Activated T-helper 1 cell treated with anti-CD3 and anti-CD28 coated beads, Interleukin-12 subunit alpha, Interleukin-12 subunit beta, Interleukin-2, Interleukin-4 antibody, amounts not matched to agents 30 ng/mL and 10 ng/mL and 1 ng/mL, durations not matched to agents 14 hours and 24 hours and 36 hours (primary cell): ENCODE measurements around the gene CST9. TPM values are rescaled to one million over a fixed set of nuclear protein-coding genes. Genes with fewer than 3 reads are reported as not detected.
"Not testable (repeated sequence)": the region's sequence is repeated elsewhere in the genome, so short reads cannot be mapped to it uniquely, and the experiment has no call there.

ENCODE experiments used
- DNase-seq: peaks from one replicate; pipeline ENCODE4 v3.0.0; 2021; ENCODE audit warnings: low spot score
- H3K27ac Mint-ChIP-seq: one replicate; pipeline ENCODE4 v1.8.0; 2021; ENCODE audit warnings: mild to moderate bottlenecking, mixed read lengths
- H3K27me3 Mint-ChIP-seq: one replicate; pipeline ENCODE4 v1.8.0; 2022; ENCODE audit warnings: mild to moderate bottlenecking, moderate library complexity, mixed read lengths; ENCODE audit not compliant: insufficient read depth
- H3K36me3 Mint-ChIP-seq: one replicate; pipeline ENCODE4 v1.8.0; 2021; ENCODE audit warnings: low read depth, mixed read lengths
- H3K4me1 Mint-ChIP-seq: one replicate; pipeline ENCODE4 v1.8.0; 2021; ENCODE audit warnings: low read depth, mixed read lengths
- H3K4me3 Mint-ChIP-seq: one replicate; pipeline ENCODE4 v1.8.0; 2021; ENCODE audit warnings: mild to moderate bottlenecking, moderate library complexity, mixed read lengths
- H3K9me3 Mint-ChIP-seq: one replicate; pipeline ENCODE4 v1.8.0; 2021; ENCODE audit warnings: mixed read lengths
- intact Hi-C: fragments of 100-400 bp; cut with micrococcal nuclease; formaldehyde crosslinking; loops from one replicate; pipeline ENCODE4 v1.15.1; 2024
- total RNA-seq: library from RNA; stranded (reverse); gene quantifications from 2 replicates; pipeline ENCODE4 v1.2.3, GENCODE V29; 2022

The CST9 gene
- total RNA-seq, 1 donor from 2014 or later, result not detected

GRCh38 chr20:23643659-23644058 is 37.9 kb upstream of the CST9 start:
- Mint-ChIP-seq H3K4me3 (no peak overlapping the region), H3K9me3 (no peaks in the 10 kb centered on the region), H3K27me3 (peaks cover 6% of the 10 kb centered on the region), H3K4me1 (no peaks in the 10 kb centered on the region), H3K36me3 (no peaks in the 10 kb centered on the region), H3K27ac (no peak overlapping the region)
- no peak for DNase-seq
- intact Hi-C loops, result no loop called here

GRCh38 chr20:23641936-23642751 is 36.4 kb upstream of the CST9 start:
- Mint-ChIP-seq H3K27me3 (peaks cover 8% of the 10 kb centered on the region), H3K4me1 (no peaks in the 10 kb centered on the region), H3K9me3 (no peaks in the 10 kb centered on the region), H3K4me3 (no peak overlapping the region), H3K36me3 (no peaks in the 10 kb centered on the region), H3K27ac (no peak overlapping the region)
- intact Hi-C loops, result no loop called here
- no peak for DNase-seq

GRCh38 chr20:23640671-23641667 is 35.3 kb upstream of the CST9 start:
- no peak for DNase-seq
- H3K4me3 Mint-ChIP-seq, result no peak overlapping the region
- intact Hi-C loops, result no loop called here
- no peak overlapping the region for H3K27ac Mint-ChIP-seq
- no peaks in the 10 kb centered on the region for H3K36me3 Mint-ChIP-seq
- no peaks in the 10 kb centered on the region for H3K4me1 Mint-ChIP-seq
- no peaks in the 10 kb centered on the region for H3K9me3 Mint-ChIP-seq
- H3K27me3 Mint-ChIP-seq, result peaks cover 18% of the 10 kb centered on the region

- H3K36me3 Mint-ChIP-seq, result no peaks in the 10 kb centered on the region
- no peak overlapping the region for H3K27ac Mint-ChIP-seq
- peaks cover 18% of the 10 kb centered on the region for H3K27me3 Mint-ChIP-seq
- H3K9me3 Mint-ChIP-seq, result no peaks in the 10 kb centered on the region
- no peak overlapping the region for H3K4me3 Mint-ChIP-seq
- intact Hi-C loops, result no loop called here
- no peak for DNase-seq
- no peaks in the 10 kb centered on the region for H3K4me1 Mint-ChIP-seq
Observed at GRCh38 chr20:23640018-23640601, 34.4 kb upstream of the CST9 start.

DNA sequence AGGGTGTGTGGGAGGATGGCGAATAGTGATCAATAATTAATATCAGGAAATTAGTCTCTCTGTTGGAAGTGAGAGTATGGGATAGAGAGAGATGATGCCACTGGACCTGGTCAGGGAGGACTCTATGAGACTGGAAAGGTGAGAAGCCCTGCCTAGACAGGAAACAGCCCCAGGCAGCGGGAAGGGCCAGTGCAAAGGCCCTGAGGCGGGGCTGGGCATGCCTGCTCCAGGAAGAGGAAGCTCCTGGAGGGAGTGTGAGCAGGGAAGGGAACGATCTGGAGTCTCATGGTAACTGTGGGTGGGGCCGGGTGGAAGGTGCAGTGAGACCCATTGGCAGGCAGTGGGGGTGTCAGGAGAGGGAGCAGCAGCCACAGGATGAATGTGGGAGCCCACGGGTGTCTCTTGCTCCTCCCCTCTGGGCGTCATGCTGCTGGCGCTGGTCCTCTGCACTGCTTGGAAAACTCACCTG is 33.8 kb upstream of the CST9 start:
- Mint-ChIP-seq H3K36me3 (no peaks in the 10 kb centered on the region), H3K27me3 (peaks cover 18% of the 10 kb centered on the region), H3K27ac (no peak overlapping the region), H3K4me1 (no peaks in the 10 kb centered on the region), H3K9me3 (no peaks in the 10 kb centered on the region), H3K4me3 (no peak overlapping the region)
- intact Hi-C loops, result no loop called here
- no peak for DNase-seq

- no peaks in the 10 kb centered on the region for H3K9me3 Mint-ChIP-seq
- no peak for DNase-seq
- peaks cover 18% of the 10 kb centered on the region for H3K27me3 Mint-ChIP-seq
- H3K36me3 Mint-ChIP-seq, result no peaks in the 10 kb centered on the region
- H3K4me1 Mint-ChIP-seq, result no peaks in the 10 kb centered on the region
- no peak overlapping the region for H3K4me3 Mint-ChIP-seq
- no peak overlapping the region for H3K27ac Mint-ChIP-seq
- intact Hi-C loops, result no loop called here
Observed at GRCh38 chr20:23638309-23638708, 32.6 kb upstream of the CST9 start.

- no peaks in the 10 kb centered on the region for H3K9me3 Mint-ChIP-seq
- H3K4me3 Mint-ChIP-seq, result peak within 1 kb of the TSS; percentile 63
- no peak for DNase-seq
- no peaks in the 10 kb centered on the region for H3K4me1 Mint-ChIP-seq
- no peak within 1 kb of the TSS for H3K27ac Mint-ChIP-seq
- no peaks in the 10 kb centered on the region for H3K36me3 Mint-ChIP-seq
- intact Hi-C loops, result no loop called here
- H3K27me3 Mint-ChIP-seq, result peaks cover 16% of the 10 kb centered on the region
Observed at GRCh38 chr20:23637282-23638221, 31.8 kb upstream of the CST9 start, which contains the start of gene CST3. Gene CST3 (minus strand): TSS chr20:23637955. CDS start chr20:23637862, 93 bp downstream.

DNA sequence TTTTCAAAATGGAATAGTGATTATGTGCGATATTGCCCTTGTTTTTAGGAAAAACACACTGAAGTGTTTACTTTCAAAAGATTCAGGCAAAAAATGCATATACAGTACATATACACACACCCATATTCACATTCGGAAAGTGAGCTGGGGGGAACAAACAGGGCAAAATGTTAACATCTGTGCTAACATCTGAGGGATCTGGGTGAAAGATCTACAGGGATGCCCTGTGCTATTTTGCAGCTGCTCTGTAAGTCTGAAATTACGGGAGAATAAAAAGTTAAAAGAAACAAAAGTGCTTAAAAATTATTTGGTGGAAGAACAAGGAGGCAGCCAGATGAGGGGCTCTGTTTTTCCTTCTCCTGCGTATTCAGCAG is 31.2 kb upstream of the CST9 start:
- DNase-seq, result no peak
- Mint-ChIP-seq H3K27me3 (peaks cover 16% of the 10 kb centered on the region), H3K4me3 (peak overlapping the region; percentile 63), H3K9me3 (no peaks in the 10 kb centered on the region), H3K4me1 (no peaks in the 10 kb centered on the region), H3K27ac (no peak overlapping the region), H3K36me3 (no peaks in the 10 kb centered on the region)
- intact Hi-C loops, result no loop called here

- Mint-ChIP-seq H3K27me3 (peaks cover 16% of the 10 kb centered on the region), H3K36me3 (no peaks in the 10 kb centered on the region), H3K9me3 (no peaks in the 10 kb centered on the region), H3K4me3 (peak overlapping the region; percentile 63), H3K4me1 (no peaks in the 10 kb centered on the region), H3K27ac (no peak overlapping the region)
- intact Hi-C loops, result no loop called here
- DNase-seq, result no peak
Observed at GRCh38 chr20:23636182-23636907, 30.6 kb upstream of the CST9 start.

DNA sequence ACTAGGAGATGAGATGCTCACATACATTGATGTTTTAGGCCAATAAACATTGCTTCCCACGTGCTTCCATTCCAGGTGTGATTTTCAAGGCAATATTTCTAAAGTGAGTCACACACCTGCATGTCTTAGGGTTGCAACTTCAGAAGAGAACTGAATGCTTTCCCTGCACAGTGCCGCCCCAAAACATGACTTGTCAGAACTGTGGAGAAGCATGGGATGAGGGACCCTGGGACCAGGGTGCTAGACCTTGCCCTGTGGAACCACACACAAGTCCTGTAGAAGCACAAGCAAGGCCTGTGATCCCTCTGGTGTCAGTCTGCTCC is 30.0 kb upstream of the CST9 start:
- H3K27ac Mint-ChIP-seq, H3K9me3 Mint-ChIP-seq, H3K4me1 Mint-ChIP-seq, intact Hi-C loops, DNase-seq, H3K4me3 Mint-ChIP-seq, H3K36me3 Mint-ChIP-seq: not testable (repeated sequence)
- peaks cover 16% of the 10 kb centered on the region for H3K27me3 Mint-ChIP-seq

GRCh38 chr20:23634985-23635767 is 29.5 kb upstream of the CST9 start:
- Mint-ChIP-seq H3K4me3 (no peak overlapping the region), H3K27me3 (peaks cover 16% of the 10 kb centered on the region), H3K4me1 (no peaks in the 10 kb centered on the region), H3K27ac (no peak overlapping the region), H3K36me3 (no peaks in the 10 kb centered on the region), H3K9me3 (no peaks in the 10 kb centered on the region)
- intact Hi-C loops, result no loop called here
- DNase-seq, result no peak
